CD1c-positive myeloid dendritic cell (primary cell): Measurements from ENCODE around the gene RALA.
"Not testable (repeated sequence)": the region's sequence is repeated elsewhere in the genome, so short reads cannot be mapped to it uniquely, and the experiment has no call there.

Experiments used
- DNase-seq: peaks from one replicate; pipeline ENCODE4 v3.0.0-alpha.2; 2016; ENCODE audit errors: extremely low spot score

The RALA gene

DNA sequence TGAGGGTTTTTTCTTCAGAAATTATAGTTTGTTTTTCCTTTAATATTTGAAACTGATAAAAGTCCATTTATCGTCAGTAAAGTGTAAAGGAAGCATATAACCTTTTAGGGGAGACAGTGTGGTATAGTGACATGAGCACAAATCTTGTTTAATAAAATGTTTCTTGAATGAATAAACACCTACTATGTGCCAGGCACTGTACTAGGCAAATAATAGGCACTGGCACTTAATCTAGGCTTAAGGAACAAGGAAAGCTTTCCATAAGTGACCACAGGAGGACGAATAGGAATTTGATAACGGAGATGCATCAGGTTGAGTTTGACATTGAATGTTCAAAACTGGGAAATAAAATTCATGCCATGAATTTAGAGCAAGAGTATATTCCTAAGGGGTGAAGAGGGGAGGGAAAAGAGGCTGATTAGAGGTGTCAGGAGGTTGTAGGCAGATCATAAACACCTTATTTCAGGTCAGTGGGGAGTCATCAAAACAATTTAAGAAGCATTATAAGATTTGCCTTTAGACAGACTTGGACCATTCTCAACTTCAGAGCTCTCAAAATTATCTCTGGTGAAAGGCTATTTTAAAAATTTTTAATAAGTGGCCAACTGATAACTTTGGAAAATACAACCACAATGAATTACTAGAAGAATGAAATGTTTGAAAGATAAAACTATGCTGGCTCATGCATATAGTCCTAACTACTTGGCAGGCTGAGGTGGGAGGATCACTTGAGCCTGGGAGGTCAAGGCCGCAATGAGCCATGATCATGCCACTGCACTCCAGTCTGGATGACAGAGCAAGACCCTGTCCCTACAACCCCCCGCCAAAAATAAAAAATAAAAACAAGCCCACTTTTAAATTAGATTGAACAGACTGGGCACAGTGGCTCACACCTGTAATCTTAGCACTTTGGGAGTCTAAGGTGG, 22.4 kb downstream of the RALA start:
- DNase-seq = no peak

DNA sequence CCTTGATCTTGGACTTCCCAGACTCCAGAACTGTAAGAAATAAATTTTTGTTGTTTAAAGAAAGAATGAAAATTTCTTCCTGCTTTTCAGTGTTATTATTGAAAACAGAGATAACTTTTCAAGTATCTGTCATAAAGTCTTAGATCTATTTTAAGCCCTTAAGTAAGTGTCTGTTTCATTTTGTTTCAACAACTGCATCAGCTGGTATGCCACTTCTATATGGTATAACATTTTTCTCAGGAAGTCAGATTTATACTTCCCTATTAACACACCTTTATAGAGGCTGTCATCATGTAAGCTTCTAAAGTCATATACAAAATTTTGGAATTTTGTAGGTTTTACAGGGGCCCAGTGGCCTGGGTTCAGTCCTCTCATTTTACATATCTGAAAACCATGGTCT, 24.4 kb downstream of the RALA start:
- DNase-seq = no peak

DNA sequence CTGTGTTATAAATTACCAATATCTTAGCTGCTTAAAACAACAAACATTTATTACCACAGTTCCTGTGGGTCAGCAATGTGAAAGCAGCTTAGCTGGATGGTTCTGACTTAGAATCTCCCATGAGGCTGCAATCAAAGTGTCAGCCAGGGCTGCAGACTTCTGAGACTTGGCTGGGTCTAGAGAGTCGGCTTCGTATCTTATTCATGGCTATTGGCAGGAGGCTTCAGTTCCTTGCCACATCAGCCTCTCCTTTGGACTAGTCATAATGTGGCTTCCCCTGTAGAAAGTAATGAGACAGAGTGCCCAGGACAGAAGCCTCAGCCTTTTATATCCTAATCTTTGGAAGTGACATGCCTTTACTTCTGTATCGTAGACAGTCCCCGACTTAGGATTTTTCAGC, 27.3 kb downstream of the RALA start:
- no peak for DNase-seq

DNA sequence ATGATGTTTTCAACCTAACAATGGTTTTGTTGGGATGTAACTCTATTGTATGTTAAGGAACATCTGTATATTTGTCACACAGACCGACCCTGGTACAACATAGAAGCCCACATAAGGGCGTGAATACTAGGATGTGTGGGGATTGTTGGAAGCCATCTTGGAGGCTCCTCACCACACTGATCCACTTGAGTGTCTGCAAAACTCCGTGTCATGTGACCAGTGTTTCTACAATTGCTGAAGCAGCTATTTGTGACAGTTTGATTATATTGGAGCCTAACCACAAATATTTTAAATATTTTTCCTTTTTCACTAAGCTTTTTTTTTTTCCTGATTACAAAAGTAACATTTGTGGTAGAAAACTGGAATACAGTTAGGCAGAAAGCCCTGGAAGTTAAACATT, 27.9 kb downstream of the RALA start:
- no peak for DNase-seq

DNA sequence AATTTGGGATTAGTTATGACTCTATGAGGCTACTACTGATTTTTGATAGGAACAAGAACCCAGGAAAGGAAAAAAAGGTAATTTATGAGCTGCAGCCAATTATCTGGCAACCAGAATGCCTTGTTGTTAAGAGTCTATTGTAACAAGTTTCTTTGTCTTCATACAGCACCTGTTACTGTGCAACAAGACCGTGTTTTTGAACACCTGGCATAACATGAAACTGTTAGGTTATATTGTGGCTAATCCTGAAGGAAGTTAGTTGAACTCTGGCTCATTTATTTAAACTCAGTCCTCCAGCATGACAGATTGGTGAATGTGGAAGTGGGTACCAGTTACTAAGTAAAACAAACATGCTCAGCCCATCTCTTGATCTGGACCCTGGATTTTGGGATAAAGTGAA, 33.0 kb downstream of the RALA start:
- no peak for DNase-seq

DNA sequence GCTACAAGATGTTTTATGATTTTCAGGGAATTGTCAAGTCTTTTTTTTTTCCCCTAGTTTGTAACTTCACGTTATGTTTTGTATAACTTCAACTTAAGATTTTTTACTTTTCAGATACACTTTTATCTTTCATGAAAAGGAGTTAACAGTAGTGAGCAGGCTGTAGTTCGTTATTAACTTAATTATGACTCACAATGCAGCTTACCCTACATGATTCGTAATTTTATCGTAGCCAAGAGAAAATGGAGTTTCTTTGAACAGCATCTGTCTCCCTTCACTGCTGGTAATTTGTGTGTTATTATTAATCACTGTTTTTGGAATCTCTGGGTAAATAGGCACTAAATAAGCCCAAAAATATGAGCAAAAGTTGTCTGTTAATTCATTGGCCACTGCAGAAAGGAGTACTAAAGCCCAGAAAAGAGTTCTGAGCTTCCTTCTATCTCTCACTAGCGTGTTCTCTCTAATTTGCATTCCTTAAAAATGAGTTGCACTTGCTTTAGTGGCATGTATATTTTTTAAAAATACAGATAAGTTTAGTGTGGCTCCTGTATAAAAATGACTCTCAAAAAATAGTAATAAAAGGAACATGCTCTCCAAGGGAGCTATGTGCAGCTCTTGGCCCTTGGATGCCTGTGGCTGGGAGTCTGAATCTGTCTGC, 36.1 kb downstream of the RALA start:
- no peak for DNase-seq

DNA sequence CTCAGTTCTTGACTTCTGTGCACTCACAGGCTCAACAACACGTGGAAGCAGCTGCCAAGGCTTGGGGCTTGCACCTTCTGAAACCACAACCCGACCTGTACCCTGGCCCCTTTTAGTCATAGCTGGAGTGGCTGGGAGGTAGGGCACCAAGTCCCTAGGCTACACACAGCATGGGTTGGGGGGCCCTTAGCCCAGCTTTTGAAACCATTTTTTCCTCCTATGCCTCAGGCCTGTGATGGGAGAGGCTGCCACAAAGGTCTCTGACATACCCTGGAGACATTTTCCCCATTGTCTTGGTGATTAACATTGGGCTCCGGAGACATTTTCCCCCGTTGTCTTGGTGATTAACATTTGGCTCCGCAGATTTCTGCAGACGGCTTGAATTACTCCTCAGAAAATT, 38.6 kb downstream of the RALA start:
- no peak for DNase-seq

DNA sequence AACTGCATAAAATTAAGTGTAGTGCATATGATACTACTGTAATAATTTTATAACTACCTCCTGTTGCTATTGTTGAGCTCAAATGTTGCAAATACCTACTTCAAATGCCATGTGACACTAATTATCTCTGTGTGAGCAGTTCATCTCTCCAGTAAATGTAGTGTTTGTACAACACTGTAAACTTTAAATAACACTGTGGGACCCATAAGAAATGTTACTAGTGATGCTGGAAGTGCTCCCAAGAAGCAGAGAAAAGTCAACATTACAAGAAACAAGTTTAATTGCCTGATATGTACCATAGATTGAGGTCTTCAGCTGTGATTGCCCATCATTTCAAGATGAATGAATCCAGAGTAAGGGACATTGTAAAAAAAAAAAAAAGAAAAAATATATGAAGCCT, 39.9 kb downstream of the RALA start:
- no peak for DNase-seq

DNA sequence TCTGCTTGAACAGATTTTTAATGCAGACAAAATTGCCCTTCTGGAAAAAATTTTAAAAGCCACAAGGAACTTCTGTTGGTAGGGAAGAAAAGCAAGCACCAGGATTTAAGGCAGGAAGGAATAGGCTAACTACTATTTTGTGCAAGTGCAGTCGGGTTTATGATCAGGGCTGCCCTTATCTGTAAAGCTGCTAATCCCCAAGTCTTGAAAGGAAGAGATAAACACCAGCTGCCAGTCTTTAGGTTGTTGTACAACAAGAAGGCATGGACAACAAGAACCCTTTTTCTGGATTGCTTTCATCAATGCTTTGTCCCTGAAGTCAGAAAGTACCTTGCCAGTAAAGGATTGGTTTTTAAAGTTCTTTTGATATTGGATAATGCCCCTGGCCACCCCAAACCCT, 40.7 kb downstream of the RALA start:
- no peak for DNase-seq

DNA sequence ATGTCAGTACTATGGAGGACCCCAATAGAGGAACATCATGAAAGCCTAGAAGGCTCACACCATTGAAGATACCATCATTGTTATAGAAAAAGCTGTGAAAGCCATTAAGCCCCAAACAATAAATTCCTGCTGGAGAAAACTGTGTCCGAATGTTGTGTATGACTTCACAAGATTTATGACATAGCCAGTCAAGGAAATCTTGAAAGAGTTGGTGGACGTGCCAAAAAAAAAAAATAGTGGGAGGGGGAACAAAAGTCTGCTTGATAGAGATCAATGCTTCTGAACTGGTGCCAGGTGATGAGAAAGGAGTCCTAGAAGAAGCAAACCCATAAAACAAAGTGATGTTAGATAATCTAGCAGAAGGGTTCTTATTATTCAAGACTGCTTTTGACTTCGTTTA, 41.2 kb downstream of the RALA start:
- no peak for DNase-seq

DNA sequence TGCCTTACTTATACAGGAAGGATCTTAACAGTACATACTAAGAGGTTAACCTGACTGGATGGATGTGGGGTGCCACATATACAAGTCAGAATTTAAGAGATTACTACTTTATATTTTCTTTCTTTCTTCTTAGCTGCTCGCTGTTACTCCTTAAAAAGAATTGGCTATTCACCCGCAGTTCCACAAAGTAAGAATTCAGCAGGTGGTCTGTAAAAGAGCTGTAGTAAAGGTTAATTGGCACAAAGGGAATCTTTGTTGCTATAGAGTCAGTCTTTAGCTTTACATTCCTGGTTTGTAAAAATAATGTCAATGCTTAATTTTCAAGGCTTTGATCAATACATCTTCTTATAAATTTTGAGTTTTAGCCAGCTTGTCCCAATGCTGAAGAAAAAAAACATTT, 43.2 kb downstream of the RALA start:
- no peak for DNase-seq

DNA sequence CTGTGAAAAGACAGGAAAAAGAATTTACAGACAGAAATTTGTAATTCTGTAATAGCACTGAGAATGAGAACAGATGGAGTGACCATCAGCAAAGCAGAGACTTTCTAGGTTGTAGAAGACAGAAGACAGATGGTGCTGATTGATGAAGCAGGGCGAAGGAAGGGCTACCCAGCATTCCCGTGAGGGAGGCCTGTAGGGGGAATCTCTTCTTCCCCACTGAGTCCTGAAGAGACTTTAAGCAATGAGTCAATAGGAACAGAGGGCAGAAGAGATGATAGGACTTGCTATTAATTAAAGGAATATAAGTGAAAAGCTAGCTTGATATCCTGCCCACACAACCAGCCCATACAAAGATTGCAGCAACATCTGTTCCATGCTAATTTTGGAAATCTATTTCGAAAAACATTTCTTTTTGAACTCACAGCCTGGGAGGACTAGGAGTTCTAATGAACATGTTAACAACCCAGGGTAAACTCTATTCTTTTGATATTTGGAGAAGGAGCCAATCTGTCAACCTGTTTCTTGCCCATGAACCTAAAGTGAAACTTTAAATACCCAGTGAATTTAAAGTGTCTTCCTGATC, 44.1 kb downstream of the RALA start:
- no peak for DNase-seq

DNA sequence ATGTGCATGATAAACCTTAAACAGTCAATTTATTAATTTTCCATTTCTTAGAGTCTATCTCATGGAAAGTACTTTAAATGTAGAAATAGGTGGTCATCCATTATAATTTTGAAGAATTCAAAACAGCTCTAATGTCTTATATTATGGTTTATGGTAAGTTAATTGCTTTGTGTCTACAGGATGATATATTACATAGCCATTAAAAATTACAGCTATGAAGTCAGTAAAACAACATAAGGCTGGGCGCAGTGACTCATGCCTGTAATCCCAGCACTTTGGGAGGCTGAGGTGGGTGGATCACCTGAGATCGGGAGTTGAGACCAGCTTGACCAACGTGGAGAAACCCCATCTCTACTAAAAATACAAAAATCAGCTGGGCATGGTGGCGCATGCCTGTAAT, 44.9 kb downstream of the RALA start:
- DNase-seq = not testable (repeated sequence)

DNA sequence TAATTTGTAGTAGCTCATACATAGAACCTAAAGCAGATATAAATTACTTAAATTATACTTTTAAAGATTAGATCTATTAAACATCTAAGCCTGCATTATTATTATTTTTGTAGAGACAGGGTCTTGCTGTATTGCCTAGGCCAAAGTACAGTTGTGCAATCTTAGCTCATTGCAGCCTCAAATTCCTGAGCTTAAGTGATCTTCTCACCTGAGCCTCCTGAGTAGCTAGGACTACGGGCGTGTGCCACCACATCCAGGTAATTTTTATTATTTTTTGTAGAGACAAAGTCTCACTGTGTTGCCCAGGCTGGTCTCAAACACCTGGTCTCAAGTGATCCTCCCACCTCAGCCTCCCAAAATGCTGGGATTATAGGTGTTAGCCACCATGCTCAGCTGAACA, 46.7 kb downstream of the RALA start:
- no peak for DNase-seq

DNA sequence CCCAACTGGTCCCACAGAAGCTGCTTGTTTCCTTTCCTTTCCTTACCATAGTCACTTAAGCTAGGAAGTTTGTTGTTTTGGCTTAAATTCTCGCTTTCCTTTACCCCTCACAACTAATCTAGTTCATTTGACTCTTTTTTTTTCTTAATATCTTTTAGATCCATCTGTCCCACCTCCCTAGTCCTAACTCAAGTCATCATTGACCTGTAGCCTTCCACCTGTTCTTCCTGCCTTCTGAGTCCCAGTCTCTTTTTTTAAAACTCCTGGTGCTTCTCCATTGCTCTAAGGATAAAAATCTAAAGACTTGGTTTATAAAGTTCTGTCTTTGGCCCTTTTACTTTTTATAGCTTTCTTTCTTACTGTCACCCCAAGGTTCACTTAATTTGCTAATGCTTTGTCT, 47.6 kb downstream of the RALA start:
- no peak for DNase-seq

DNA sequence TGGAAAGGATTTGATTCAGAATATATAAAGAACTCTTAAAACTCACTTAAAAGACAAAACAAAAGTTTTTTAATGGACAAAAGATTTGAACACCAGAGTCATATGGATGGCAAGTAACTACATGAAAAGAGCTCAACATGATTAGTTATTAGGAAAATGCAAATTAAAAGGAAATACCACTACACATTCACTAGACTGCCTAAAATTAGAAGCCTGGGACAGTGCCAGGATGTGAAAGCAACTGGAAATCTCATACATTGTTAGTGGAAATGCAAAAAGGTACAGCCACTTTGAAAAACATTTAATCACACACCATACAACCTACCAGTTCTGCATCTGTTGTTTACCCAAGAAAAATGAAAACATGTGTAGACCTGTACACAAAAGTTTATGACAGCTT, 48.8 kb downstream of the RALA start:
- no peak for DNase-seq

DNA sequence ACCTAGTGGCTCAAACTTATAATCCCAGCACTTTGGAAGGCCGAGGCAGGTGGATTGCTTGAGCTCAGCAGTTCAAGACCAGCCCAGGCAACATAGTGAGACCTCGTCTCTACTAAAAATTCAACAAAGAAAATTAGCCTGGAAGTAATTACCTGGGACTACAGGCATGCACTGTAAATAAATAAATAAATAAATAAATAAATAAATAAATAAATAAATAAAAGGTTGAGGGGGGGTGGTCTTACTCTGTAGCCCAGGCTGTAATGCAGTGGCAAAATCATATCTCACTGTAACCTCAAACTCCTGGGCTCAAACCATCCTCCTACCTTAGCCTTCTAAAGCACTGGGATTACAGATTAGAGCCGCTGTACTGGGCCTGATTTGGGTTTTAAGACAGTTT, 50.5 kb downstream of the RALA start:
- DNase-seq = no peak

DNA sequence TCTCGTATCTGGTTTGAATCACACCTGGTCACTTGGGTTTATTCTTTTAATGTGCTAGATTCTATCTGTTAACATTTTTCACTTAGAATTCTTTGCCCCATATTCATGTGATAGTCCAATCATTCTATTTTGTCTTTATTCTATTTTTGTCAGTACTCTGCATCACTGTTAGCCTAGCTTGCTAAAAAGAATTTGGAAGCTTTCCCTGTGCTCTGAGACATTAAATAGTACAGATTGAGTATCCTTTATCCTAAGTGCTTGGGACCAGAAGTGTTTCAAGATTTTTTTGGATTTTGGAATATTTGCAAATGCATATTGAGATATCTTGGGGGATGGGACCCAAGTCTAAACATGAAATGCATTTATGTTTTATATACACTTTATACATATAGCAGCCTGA, 51.0 kb downstream of the RALA start:
- DNase-seq = no peak

DNA sequence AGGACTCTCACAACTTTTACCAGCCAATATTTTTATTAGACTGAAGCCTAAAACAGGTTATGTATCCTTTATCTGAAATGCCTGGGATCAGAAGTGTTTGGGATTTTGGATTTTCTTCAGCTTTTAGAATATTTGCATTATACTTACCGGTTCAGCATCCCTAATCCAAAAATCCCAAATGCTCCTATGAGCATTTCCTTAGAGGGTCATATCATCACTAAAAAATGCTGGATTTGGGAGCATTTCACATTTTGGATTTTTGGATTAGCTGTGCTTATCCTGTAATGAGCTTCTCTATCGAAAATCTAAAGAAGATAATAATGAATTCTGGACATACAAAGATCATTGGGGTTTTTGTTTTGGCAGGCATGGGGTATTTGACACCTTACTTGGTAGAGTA, 53.0 kb downstream of the RALA start:
- DNase-seq = no peak

DNA sequence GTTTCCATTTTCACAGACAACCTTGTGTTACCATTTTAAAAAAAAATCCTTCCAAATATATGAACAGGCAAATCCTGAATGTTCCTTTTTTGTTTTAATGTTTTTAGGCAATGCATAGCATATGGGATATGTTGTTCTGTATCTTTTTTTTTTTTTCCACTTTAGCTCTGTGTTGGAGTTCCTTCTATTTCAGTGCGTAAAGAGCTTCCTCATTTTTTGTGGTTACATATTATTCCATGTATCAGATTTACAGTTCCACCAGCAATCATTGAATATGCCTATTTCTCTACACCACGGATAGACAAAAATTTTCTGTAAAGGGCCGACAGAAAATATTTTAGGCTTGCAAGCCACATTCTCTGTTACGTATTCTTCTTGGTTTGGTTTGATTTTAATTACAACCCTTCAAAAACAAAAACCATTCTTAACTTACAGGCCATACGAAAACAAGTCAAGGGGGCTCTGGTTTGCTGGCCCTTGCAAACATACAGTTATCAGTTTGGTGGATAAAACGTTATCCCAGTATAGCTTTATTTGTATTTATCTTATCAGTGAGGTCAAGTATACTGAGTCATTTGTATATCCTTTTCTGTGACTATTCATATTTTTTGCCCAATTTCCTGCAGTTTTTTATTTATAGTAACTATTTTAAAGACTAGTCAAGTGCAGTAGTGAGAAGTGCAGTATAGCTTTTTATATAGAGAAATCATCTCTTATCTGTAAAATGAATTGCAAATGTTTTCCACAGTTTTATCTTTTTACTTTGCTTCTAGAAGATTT, 55.7 kb downstream of the RALA start:
- DNase-seq = peak; percentile 36

DNA sequence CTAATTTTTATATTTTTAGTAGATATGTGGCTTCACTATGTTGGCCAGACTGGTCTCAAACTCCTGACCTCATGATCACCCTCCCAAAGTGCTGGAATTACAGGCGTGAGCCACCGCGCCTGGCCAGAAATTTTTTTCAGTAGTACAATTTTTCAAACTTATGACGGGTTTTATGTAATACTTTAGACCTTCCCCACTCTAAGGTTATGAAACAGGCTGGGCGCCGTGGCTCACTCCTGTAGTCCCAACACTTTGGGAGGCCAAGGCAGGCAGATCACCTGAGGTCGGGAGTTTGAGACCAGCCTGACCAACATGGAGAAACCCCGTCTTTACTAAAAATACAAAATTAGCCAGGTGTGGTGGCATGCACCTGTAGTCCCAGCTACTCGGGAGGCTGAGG, 56.5 kb downstream of the RALA start:
- not testable (repeated sequence) for DNase-seq

DNA sequence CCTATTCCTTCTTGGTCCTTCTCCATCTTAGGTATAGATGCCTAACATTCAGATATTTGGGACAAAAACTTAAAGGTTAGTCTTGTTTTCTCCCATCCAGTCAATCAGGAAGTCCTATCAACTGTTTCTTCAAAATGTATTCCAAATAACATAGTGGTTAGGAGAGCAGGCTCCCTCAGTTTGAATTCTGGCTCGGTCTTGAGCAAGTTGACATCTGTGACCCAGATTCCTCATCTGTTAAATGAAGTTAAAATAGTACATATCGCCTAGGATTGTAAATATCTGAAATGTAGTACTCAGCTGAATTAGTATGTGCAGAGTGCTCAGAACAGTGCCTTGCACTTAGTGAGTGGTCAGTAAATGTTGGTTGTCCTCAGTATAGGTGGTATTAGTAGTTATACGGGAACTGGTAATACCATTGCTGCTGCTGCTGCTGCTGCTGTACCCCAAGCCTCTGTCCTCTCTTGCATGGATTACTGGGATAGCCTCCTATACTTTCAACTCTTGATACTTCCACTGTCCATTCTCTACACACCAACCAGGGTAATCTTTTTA, 58.6 kb downstream of the RALA start:
- no peak for DNase-seq
